Activated CD8-positive, alpha-beta T cell treated with anti-CD3 and anti-CD28 coated beads, Interleukin-2, amount 10 ng/mL, durations not matched to agents 7 days and 5 days (primary cell): Measurements from ENCODE around the gene TSHZ1. TPM values are rescaled to one million over a fixed set of nuclear protein-coding genes. Genes with fewer than 3 reads are reported as not detected.

Experiments
- ATAC-seq: fragments of 150-1000 bp; cut with Tn5 transposase; one replicate; pipeline ENCODE4 v1.10.0; 2021; ENCODE audit warnings: moderate library complexity
- CTCF ChIA-PET: fragments of 350-600 bp; sonication (Branson Sonifier 250); formaldehyde crosslinking; loops from one replicate; lab custom pipeline; 2021; ENCODE audit warnings: antibody characterized with exemption; lab: Charles Lee
- POLR2A ChIA-PET: fragments of 350-600 bp; sonication (Branson Sonifier 250); formaldehyde crosslinking; loops from one replicate; lab custom pipeline; 2021; ENCODE audit warnings: antibody characterized with exemption; lab: Charles Lee
- DNase-seq: peaks from one replicate; pipeline ENCODE4 v3.0.0-alpha.2; 2020
- H3K27ac Mint-ChIP-seq: one replicate; pipeline ENCODE4 v1.8.0; 2021; ENCODE audit warnings: mild to moderate bottlenecking, mixed read lengths
- H3K27me3 Mint-ChIP-seq: one replicate; pipeline ENCODE4 v1.8.0; 2021; ENCODE audit warnings: low read depth, mixed read lengths
- H3K36me3 Mint-ChIP-seq: one replicate; pipeline ENCODE4 v1.8.0; 2021; ENCODE audit warnings: low read depth, mixed read lengths
- H3K4me1 Mint-ChIP-seq: one replicate; pipeline ENCODE4 v1.8.0; 2021; ENCODE audit warnings: low read depth, mixed read lengths
- H3K4me3 Mint-ChIP-seq: one replicate; pipeline ENCODE4 v1.8.0; 2021; ENCODE audit warnings: mild to moderate bottlenecking, mixed read lengths
- H3K9me3 Mint-ChIP-seq: one replicate; pipeline ENCODE4 v1.8.0; 2022; ENCODE audit warnings: mixed read lengths; ENCODE audit not compliant: insufficient read depth
- total RNA-seq, 2 experiments: library from RNA; stranded (reverse); gene quantifications; one replicate each; pipeline ENCODE4 v1.2.3, GENCODE V29; 2021

TSHZ1 gene
- total RNA-seq, 2 experiments from 2014 or later: 16.7 to 16.8 TPM

DNA sequence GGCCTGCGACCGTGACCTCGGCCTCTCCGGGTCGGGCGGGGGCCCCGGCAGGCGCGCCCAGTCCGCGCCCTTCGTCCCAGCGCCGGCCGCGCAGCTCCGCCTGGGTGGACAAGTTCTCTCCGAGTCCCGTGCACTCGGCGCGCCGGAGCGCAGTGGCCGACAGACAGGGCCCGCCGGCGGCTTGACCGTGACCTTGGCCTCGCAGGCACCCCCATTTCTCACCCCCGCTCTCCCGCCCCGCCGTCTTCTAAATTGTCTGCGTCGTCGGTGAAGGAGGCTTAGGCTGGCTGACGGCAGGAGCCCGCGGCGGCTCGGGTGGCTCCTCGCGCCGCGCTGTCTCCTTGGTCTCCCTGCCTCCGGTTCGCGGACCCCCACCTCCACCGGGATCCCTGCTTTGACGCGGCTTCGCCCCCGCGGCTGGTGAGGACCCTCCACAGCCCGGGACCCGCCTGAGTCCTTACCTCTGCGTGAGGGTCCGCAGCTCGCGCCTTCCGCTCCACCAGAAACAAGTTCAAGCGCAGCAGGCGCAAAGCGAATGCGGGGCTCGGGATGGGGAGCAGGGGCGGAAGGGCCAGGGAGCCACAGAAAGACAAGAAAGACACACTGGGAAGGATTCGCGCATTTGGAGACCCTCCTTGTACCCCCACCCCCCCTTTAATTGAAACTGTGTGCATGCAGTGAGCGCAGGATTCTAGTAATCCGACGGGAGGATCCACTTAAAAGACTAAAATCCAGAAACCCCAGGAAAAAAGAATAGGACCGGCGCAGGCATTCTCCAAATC lies 5.7 kb upstream of the TSHZ1 start:
- DNase-seq (no peak), ATAC-seq (no peak)
- H3K27me3 Mint-ChIP-seq: peaks cover 26% of the 10 kb centered on the region
- H3K4me1 Mint-ChIP-seq: peaks cover 31% of the 10 kb centered on the region
- H3K36me3 Mint-ChIP-seq: peaks cover 26% of the 10 kb centered on the region
- H3K9me3 Mint-ChIP-seq: no peaks in the 10 kb centered on the region
- CTCF ChIA-PET: no interaction called here
- peak overlapping the region; percentile 42 for H3K4me3 Mint-ChIP-seq
- POLR2A ChIA-PET: no interaction called here
- no peak overlapping the region for H3K27ac Mint-ChIP-seq

DNA sequence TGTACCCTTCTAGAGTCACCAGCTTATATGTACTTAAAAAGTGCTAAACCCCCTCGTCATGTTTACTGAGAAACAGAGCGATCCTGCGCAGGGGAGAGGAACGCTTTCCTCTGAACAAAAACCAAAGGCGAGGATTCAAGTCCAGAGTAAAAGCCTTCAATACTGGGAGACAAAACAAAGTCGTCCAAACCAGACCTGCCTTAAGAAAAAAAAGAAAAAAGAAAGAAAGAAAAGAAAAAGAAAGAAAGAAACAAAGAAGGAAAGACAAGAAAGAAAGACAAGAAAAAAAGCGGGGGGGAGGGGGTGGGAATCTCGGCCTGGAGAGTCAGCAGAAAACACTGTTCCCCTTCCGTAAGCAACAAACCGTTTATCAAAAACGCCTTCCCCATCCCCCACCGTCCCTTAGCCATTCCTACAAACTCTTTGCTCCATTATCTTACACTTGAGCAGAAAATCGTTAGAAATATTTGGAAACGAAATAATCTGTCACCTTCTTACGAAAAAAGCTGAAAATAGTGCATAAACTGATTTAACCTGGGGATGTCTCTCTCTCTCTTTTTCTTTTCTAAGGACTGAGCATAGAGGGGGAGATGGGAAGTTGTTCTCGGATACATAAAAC lies 5.0 kb upstream of the TSHZ1 start:
- Mint-ChIP-seq H3K4me1 (peaks cover 36% of the 10 kb centered on the region), H3K27ac (no peak overlapping the region)

DNA sequence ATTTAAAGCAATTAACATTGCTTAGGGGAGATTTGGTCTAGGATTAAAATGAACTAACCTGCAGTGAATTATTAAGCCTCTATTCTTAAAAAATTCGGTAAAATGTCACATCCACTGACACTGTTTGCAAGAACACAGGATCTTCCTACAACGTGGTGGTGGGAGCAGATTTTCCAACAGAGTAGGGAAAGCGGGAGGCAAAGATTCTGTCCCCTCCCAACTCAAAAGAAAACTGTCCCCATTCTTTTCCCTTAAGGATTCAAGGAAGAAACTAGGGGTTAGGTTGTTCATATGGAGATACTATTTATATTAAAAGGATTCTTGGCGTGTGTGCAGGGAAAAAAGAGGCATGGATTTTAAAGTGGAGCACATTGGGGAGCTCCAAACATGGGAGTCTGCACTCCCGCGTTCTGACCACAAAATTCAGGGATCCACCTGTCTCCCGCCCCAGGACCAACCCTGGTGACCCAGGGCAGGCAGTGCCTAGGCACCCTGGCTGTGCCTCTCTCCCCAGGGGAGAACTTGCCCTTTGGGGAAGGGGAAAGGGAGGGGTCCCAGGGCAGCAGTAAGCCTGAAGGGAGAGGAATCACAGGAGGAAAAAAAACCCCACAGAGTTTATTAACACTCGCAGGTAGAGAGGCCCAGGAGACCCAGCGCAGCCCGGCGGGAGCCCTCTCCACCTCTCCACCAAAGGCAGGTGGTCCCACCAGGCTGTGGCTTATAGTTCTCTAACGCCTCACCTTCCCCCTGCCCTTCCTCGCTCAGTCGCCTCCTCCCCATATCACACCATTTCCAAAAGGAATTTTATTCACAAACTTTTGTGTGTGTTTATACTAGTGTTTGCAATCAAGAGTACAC lies 3.9 kb upstream of the TSHZ1 start:
- ChIA-PET CTCF (interaction anchor here (1.6 kb wide), 1 partner anchor 35 kb away, joined by 3 read pairs; no protein-coding TSS in a partner anchor), POLR2A (no interaction called here)
- no peak for DNase-seq
- ATAC-seq: no peak
- H3K4me3 Mint-ChIP-seq: no peak overlapping the region
- no peaks in the 10 kb centered on the region for H3K9me3 Mint-ChIP-seq
- H3K27me3 Mint-ChIP-seq: peaks cover 26% of the 10 kb centered on the region
- H3K4me1 Mint-ChIP-seq: peaks cover 36% of the 10 kb centered on the region
- peaks cover 18% of the 10 kb centered on the region for H3K36me3 Mint-ChIP-seq
- no peak overlapping the region for H3K27ac Mint-ChIP-seq

More for the DNA sequence above, 5.0 kb upstream of the TSHZ1 start:
- Mint-ChIP-seq H3K27me3 (peaks cover 26% of the 10 kb centered on the region), H3K36me3 (peaks cover 22% of the 10 kb centered on the region), H3K9me3 (no peaks in the 10 kb centered on the region), H3K4me3 (no peak overlapping the region)
- CTCF ChIA-PET: interaction anchor here (1.6 kb wide), 1 partner anchor 36 kb away, joined by 3 read pairs; no protein-coding TSS in a partner anchor
- ATAC-seq (no peak), DNase-seq (no peak)
- POLR2A ChIA-PET: no interaction called here

DNA sequence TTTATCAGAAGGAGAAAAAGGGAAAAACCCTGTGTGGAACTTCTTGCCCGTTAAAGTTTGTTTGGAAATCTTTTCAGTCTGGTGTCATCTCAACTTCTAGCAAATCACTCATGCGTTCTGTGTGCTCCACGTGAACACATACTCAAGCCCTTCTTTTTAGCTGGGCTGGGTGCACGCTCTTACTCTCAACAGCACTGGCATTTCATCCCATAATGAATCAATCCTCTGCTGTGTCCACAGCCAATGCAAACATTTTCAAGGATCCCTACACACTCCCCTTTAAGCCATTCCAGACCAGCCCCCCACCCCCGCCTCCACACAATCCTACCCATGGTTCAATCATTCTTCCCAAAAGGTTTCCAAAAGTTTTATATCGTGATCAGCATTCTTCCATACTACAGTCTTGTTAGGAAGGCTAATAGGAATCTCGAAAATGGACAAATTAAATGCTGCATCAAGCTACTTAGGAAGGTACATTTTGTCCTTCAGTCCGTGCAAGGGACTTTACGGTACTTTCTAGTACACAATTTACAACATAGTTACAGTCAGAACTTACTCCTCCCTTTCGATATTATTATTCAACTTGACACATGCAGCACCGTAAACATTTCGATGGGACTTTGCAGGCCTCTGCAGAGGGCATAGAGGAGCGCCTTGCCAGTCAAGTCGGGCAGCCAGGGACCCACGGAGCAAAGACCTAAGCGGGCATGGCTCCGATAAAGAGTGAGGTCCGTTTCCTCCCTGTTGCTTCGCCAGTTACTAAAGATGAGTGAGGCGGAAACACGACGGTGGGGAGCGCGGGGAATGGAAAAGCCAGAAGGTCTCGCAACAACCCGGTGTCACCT lies 3.1 kb upstream of the TSHZ1 start:
- POLR2A ChIA-PET: no interaction called here
- CTCF ChIA-PET: interaction anchor here (1.6 kb wide), 1 partner anchor 34 kb away, joined by 3 read pairs; no protein-coding TSS in a partner anchor
- ATAC-seq: no peak
- DNase-seq: no peak
- peak overlapping the region; percentile 90 for H3K4me3 Mint-ChIP-seq
- H3K27me3 Mint-ChIP-seq: peaks cover 26% of the 10 kb centered on the region
- no peaks in the 10 kb centered on the region for H3K9me3 Mint-ChIP-seq
- H3K4me1 Mint-ChIP-seq: peaks cover 39% of the 10 kb centered on the region
- peaks cover 18% of the 10 kb centered on the region for H3K36me3 Mint-ChIP-seq
- peak overlapping the region; percentile 87 for H3K27ac Mint-ChIP-seq

DNA sequence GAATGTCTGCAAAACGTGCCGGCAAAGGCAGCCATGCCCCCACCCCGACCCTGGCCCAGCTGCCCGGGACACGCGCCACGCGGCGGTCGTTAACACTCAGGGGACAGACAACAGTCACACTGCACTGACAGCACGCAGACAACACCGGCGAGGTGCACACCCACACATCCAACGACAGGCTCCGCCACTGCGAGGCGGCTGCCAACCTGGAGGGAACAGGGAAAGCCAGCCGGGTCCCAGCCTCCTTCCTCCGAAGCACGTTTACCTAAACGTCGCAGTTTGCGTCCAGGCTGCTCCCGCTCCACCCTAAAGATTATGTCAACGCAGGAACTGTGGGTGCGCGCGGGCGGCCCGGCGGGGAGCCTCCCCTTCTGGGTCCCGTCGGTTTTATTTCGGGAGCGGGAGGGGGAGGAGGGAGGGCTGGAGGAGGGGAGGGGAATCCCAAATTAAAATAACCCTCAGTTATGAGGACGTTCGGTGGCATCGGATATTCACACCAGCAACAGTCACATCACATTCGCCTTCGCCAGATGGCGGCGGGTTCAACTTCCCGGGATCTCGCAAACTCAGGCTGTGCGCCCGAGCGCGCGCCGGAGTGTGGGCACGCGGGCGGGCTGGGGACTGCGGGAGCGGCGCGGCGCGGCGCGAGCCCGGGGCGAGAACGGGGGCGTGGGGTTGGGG lies 2.3 kb upstream of the TSHZ1 start:
- ChIA-PET CTCF (no interaction called here), POLR2A (interaction anchor here (1.0 to 2.8 kb wide), 2 partner anchors 40 to 138 kb away, joined by 4 to 24 read pairs; no protein-coding TSS in a partner anchor)
- Mint-ChIP-seq H3K36me3 (peaks cover 14% of the 10 kb centered on the region), H3K27me3 (peaks cover 26% of the 10 kb centered on the region), H3K4me3 (peak overlapping the region; percentile 90), H3K27ac (peak overlapping the region; percentile 87), H3K9me3 (no peaks in the 10 kb centered on the region), H3K4me1 (peaks cover 46% of the 10 kb centered on the region)
- peak; percentile 53 for DNase-seq
- peak; percentile 8 for ATAC-seq

DNA sequence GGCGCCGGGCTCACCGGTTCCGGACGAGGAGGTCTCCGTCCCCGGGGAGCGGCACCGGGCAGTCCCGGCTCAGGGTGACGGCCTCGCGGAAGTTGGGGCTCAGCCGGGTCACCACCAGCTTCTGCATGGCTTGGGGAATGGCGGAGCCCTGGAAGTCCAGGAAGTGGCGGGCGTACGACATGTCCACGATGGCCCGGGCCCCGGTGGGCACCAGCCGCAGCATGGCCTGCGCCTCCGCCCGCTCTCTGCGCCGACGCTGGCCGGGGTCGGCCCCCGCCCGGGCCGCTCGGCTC lies 1.8 kb upstream of the TSHZ1 start:
- POLR2A ChIA-PET: interaction anchor here (0.8 to 2.8 kb wide), 6 partner anchors 10 to 218 kb away, joined by 3 to 24 read pairs (median 4); no protein-coding TSS in a partner anchor
- peak; percentile 15 for ATAC-seq
- H3K4me3 Mint-ChIP-seq: peak overlapping the region; percentile 90

DNA sequence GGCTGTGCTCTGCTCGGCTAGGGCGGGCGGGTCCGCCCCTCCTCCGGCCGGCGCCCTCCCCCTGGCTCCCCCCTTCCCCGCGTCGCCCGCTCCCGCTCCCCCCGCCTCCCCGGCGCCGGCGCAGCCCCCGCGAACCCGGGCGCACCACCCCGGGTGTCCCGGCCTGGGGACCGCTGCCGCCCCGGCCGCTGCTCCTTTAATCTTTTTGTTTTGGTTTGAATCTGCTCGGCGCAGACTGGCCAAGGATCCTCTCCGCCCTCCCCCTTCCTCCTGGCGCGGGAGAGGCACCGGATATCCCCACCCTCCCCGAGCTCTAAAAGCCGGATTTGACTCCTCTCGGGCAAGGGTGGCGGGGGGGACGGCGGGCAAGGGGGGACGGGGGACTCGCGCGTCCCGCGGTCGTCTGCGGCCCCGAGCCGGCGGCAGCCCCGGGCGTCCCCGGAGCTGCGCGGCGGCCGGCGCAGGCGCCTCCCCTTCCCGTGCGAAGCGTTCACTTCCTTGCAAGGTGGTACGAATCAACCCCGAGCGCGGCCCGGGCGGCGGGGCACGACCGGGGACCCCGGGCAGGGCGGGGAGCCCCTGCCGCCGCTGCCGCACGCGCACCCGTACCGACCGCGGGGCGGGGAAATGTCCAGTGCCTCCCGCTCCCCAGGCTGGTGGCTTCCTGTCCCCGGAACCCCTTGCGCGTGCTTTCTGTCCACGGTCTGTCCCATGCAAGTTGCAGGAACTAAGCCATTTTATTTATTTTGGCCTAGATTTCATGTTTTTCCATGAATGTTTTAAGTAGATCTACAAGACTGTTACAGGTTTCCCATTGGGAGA lies 1.3 kb upstream of the TSHZ1 start, which contains the start of gene PTGR3:
Gene PTGR3 (minus strand): TSS at position 11 of the 822 bp plus-strand sequence. CDS start 81 bp downstream, outside the sequence.
- ChIA-PET CTCF (interaction anchor here (1.4 kb wide), 1 partner anchor 556 kb away, joined by 5 read pairs; no protein-coding TSS in a partner anchor), POLR2A (interaction anchor here (0.5 to 2.8 kb wide), 8 partner anchors 11 to 399 kb away, joined by 3 to 24 read pairs (median 4); no protein-coding TSS in a partner anchor)

More for the DNA sequence above, 1.8 kb upstream of the TSHZ1 start:
- Mint-ChIP-seq H3K27me3 (peaks cover 24% of the 10 kb centered on the region), H3K27ac (peak overlapping the region; percentile 73), H3K36me3 (peaks cover 17% of the 10 kb centered on the region), H3K4me1 (peaks cover 48% of the 10 kb centered on the region), H3K9me3 (no peaks in the 10 kb centered on the region)
- no peak for DNase-seq
- CTCF ChIA-PET: no interaction called here

DNA sequence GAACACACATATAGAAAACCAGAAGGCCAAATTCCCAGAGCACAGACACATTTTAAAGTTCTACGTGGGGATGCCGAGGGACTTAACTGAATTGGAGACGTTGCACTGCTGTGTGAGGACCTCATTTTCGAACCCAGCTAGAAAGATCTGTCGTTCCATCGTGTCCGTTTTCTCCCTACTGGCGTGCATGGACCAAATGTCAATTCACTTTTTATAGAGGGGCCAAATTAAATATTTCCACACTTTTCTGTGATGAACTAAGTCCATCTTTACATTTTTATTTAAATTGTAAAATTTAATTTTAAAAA lies 692 bp upstream of the TSHZ1 start:
- DNase-seq: peak; percentile 39
- no peak for ATAC-seq
- H3K4me1 Mint-ChIP-seq: peaks cover 58% of the 10 kb centered on the region

More for the DNA sequence above, 1.3 kb upstream of the TSHZ1 start, which contains the start of gene PTGR3:
- ATAC-seq (peak; percentile 63), DNase-seq (peak; percentile 90)
- peak within 1 kb of the TSS; percentile 99 for H3K4me3 Mint-ChIP-seq
- H3K27me3 Mint-ChIP-seq: peaks cover 24% of the 10 kb centered on the region
- peaks cover 21% of the 10 kb centered on the region for H3K36me3 Mint-ChIP-seq
- no peaks in the 10 kb centered on the region for H3K9me3 Mint-ChIP-seq
- peak within 1 kb of the TSS; percentile 99 for H3K27ac Mint-ChIP-seq
- peaks cover 54% of the 10 kb centered on the region for H3K4me1 Mint-ChIP-seq

DNA sequence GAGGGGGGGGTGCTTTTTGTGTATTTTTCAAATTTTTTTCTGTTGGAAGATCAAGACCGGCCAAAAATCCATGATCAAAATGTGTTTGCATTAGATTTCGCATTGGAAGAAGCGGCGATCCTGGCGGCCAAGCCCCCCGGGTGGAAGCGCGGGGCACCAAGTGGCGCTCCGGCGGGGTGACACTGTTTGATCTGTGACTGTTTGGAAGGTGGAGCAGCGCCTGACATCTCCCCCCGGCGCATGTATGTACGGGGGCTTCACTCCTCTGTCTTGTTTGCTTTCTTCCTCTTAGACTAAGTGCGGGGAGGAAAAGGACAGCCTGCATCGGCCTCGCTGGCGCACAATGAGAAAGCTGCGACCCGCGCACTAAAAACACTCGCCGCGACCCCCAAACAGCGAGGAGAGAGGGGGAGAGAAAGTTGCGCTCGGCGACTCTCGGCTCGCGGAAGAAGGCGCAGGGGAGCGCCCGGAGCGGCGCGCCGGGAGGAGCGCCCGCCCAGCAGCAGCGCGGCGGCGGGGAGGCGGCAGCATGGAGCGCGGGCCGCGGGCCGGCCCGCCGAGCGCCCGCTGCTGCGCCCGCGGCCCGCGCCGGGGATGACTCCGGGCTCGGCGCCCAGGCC lies 515 bp downstream of the TSHZ1 start:
- Mint-ChIP-seq H3K4me3 (peak overlapping the region; percentile 99), H3K27ac (peak overlapping the region; percentile 99), H3K36me3 (peaks cover 28% of the 10 kb centered on the region), H3K27me3 (peaks cover 11% of the 10 kb centered on the region), H3K9me3 (no peaks in the 10 kb centered on the region), H3K4me1 (peaks cover 57% of the 10 kb centered on the region)
- DNase-seq (peak; percentile 38), ATAC-seq (peak; percentile 5)
- ChIA-PET CTCF (interaction anchor here (1.0 to 1.4 kb wide), 2 partner anchors 216 to 558 kb away, joined by 4 to 5 read pairs; no protein-coding TSS in a partner anchor), POLR2A (interaction anchor here (0.6 to 2.8 kb wide), 12 partner anchors 11 to 1611 kb away, joined by 3 to 24 read pairs (median 6); partner anchors contain the start of genes ZNF236 and ZNF407)

More for the DNA sequence above, 692 bp upstream of the TSHZ1 start:
- H3K27me3 Mint-ChIP-seq: peaks cover 21% of the 10 kb centered on the region
- no peaks in the 10 kb centered on the region for H3K9me3 Mint-ChIP-seq
- peak overlapping the region; percentile 99 for H3K4me3 Mint-ChIP-seq
- H3K36me3 Mint-ChIP-seq: peaks cover 22% of the 10 kb centered on the region
- ChIA-PET POLR2A (interaction anchor here (0.5 to 2.8 kb wide), 12 partner anchors 21 to 1612 kb away, joined by 3 to 24 read pairs (median 4); partner anchors contain the start of genes ZNF236 and ZNF407), CTCF (interaction anchor here (1.0 to 1.4 kb wide), 2 partner anchors 215 to 557 kb away, joined by 4 to 5 read pairs; no protein-coding TSS in a partner anchor)
- peak overlapping the region; percentile 99 for H3K27ac Mint-ChIP-seq
